GM12873 (cell line): Measurements from ENCODE around the gene ZFP36L1.

Experiments used
- CTCF ChIP-seq: IDR thresholded peaks from 2 replicates; pipeline ENCODE4 v1.5.1; 2012; ENCODE audit warnings: low read depth, mild to moderate bottlenecking, moderate library complexity, low read length, control low read depth; ENCODE audit not compliant: insufficient read depth; ENCODE audit errors: missing control alignments

The ZFP36L1 gene

GRCh38 chr14:68756734-68757133 is 36.1 kb downstream of the ZFP36L1 start:
- TF ChIP-seq CTCF, result no peak

- TF ChIP-seq CTCF, result no peak
These were observed 36.8 kb downstream of the ZFP36L1 start for GRCh38 chr14:68756000-68756481.

- TF ChIP-seq CTCF, result no peak
These were observed 37.9 kb downstream of the ZFP36L1 start for GRCh38 chr14:68755016-68755353.

- TF ChIP-seq CTCF, result no peak
These were observed 39.2 kb downstream of the ZFP36L1 start for GRCh38 chr14:68753690-68754089.

GRCh38 chr14:68752271-68753006 is 40.4 kb downstream of the ZFP36L1 start:
- no peak for TF ChIP-seq CTCF

- no peak for TF ChIP-seq CTCF
These were observed 43.1 kb downstream of the ZFP36L1 start for GRCh38 chr14:68749487-68750475.

- TF ChIP-seq CTCF, result no peak
These were observed 44.2 kb downstream of the ZFP36L1 start for GRCh38 chr14:68748691-68749090.
